ENCODE data around the gene TPCN1.

TPCN1 gene

DNA sequence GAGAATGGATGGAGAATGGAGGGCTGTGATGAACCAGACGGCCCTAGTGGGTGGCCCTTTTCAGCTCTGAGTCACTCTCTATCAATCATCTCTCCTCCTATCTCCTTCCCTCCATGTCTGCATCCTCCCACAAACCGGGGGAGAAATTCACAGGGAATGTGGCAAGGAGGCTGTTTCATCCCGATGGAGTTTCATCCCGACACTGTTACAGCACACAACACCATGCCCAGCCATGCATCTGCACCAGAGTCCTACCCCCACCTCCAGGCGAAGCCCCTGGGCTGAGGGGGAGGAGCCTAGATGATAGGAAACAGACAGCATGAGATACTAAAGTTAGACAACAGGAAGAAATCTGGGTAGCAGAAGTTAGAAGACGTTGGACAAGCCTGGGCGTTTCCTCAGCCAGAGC lies 92.9 kb downstream of the TPCN1 start:
- no peak for DNase-seq (ENCODE audit: low read depth)

DNA sequence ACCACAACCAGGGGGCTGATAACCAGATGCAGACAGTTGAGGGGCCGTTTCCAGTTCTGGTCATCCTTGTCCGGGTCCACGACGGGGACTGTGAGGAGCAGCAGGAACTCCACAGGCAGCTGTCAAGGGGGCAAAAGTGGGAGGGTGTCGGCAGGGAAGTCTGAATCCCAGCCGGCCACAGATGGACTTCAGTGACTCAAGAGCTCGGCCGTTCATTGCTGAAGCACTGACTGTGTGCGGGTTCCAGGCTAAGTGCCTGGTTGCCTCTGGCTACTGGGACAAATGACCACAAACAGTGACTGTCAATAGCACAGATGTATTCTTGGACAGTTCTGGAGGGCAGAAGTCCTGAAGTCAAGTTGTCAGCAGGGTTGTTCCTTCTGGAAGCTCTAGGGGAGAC lies 94.1 kb downstream of the TPCN1 start:
- DNase-seq (ENCODE audit: low read depth): no peak

DNA sequence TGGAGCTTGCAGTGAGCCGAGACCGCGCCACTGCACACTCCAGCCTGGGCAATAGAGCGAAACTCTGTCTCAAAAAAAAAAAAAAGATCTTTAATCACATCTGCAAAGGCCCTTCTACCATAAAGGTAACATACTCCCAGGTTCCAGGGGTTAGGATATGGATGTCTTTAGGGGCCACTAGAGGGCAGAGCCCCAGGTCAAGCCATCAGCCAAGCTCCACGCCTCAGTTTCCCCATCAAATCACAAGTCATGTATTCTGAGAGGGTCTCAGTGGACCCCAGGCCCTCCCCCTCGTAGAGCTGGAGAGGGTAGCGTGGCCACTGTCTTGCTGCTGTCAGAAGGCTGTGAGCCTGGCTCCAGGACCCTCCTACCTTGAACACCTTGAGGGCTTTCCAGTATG lies 94.9 kb downstream of the TPCN1 start:
- DNase-seq (ENCODE audit: low read depth): no peak

DNA sequence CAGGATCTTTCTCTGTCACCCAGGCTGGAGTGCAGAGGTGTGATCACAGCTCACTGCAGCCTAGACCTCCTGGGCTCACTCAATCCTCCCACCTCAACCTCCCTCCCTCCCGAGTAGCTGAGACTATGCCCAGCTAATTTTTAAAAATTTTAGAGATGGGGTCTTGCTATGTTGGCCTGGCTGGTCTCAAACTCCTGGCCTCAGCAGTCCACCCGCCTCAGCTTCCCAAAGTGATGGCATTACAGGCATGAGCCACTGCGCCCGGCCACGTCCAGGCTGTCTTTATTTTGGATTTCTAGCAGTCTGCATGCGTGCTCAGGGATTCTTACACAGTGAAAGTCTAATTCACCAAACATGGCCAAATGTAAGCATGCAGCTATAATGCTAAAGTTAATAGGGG lies 95.9 kb downstream of the TPCN1 start:
- no peak for DNase-seq (ENCODE audit: low read depth)

DNA sequence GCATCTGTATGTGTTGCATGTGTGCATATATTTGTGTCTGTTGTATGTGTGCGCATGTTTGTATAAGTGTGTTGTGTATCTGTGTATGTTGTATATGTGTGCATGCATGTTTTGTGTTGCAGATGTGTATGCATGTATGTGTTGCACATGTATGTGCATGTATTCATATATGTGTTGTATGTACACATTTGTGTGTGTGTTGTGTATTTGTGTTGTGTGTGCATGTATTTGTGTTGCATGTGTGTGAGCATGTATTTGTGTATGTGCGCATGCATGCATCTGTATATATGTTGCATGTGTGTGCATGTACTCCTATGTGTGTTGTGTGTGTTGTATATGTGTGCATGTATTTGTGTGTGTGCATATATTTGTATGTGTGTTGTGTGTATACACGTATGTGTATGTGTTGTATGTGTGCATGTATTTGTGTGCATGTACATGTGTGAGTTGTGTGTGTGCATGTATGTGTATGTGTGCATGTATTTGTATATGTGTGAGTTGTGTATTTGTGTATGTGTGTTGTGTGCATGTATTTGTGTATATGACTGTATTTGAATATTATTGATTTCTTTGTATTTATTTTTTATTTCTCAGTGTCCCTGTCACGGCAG lies 96.9 kb downstream of the TPCN1 start:
- DNase-seq (ENCODE audit: low read depth): no peak

DNA sequence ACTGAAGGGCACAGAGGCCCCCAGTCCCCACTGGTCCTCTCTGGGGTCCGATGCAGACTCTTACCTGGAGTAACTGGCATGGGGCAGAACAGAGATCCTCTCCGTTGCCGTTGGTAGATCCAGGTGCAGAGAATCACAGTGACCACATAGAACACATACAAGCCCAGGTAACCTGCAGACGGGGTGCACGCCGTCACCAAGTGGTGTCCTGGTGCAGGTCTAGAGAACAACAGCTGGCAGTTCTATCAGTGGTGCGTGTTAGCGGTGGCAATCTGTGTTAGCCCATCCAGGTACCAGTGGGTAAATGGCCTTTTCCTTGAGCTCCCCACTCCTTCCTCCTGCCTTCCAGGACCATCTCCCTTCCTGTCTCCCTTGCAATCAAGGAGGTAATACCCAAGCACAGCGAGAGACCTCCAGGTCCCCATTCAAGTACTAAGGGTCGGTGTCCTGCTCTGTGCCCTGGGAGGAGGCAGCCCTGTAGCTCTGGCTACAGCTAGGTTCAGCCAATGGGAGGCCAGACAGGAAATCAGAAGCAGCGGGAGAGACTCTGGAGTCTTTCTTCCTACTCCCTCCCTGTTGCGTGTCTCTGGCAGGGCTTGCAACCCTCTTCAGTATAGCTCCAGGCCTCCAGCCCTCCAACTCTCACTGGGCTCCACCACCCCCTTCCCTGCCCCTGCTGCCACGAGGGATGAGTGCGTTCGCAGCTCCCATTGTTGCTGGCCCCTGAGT lies 97.8 kb downstream of the TPCN1 start:
- DNase-seq (ENCODE audit: low read depth): no peak

DNA sequence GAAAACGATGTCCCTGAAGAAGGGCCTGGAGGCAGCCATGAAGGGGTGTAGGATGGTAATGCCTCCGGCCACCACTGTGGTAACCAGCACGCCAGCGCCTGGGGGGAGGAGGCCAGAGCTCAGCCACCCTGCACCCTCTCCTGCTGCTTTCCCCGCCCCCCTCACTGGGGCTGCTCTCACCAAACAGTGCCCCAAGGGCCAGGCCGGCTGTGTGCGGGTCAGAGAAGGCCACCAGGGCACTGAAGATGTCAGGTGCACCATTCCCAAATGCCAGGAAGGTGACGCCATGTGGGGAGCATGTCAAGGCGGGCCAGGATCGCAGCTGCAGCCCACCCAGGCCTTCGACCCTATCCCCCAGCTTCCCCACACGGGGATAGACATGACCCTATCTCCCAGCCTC lies 99.1 kb downstream of the TPCN1 start:
- no peak for DNase-seq (ENCODE audit: low read depth)

DNA sequence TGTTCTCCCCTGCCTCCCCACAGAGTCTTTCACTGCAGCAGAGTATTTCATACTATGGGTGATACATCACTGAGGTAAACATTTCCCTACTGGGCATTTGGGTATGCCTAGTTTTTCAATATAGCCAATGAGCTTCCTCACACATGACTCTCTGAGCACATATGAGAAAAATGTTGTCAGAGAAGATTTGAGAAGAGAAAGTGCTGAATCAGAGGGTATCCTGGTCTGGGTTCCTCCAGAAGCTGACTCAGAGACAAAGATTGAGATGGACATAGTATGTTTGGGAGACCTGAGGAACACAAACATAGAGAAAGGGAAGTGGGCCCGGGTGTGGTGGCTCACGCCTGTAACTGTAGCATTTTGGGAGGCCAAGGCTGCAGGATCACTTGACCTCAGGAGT lies 101.1 kb downstream of the TPCN1 start:
- peak; percentile 77 for DNase-seq (ENCODE audit: low read depth)

DNA sequence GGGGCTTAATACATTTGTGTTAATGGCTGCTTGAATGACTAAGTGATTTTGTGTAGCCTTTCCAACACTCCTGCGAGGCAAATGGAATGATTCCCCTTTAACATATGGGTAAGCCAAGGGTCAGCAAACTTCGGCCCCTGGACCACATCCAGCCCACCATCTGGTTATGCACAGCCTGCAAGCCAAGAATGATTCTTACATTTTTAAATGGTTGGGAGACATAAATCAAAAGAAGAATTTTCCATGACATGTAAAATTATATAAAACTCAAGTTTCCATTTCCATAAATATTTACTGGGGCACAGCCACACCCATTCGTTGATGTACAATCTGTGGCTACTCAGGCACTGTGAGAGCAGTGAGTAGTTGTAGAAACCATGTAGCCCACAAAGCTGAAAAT lies 104.7 kb downstream of the TPCN1 start:
- peak; percentile 65 for DNase-seq (ENCODE audit: low read depth)

DNA sequence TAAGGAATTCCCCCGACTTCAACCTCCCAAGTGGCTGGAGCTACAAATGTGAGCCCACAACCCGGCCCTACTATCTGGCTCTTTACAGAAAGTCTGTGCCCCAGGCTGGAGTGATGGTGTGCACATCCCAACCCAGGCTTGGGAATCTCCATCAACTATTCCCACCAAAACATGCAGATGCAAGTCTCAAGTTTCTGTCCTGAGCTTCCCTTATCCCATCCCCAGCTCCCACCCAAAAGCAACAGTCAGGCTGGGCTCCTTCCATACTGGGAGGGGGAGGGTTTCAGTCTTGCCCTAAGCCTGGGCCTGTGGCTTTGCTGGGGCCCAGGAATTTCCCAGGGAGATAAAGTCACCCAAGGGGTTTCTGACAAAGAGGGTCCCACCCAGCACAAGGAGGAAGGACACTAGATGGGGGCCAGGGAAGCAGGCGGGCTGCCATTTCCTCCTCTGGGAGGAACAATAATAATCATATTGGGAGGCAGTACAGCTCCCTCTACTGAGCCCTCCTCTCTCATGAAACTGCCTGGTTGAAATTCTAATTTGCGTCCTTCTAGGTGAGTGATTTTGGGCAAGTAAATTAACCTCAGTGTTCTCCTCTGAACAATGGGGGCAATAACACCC lies 105.6 kb downstream of the TPCN1 start:
- DNase-seq (ENCODE audit: low read depth): no peak

DNA sequence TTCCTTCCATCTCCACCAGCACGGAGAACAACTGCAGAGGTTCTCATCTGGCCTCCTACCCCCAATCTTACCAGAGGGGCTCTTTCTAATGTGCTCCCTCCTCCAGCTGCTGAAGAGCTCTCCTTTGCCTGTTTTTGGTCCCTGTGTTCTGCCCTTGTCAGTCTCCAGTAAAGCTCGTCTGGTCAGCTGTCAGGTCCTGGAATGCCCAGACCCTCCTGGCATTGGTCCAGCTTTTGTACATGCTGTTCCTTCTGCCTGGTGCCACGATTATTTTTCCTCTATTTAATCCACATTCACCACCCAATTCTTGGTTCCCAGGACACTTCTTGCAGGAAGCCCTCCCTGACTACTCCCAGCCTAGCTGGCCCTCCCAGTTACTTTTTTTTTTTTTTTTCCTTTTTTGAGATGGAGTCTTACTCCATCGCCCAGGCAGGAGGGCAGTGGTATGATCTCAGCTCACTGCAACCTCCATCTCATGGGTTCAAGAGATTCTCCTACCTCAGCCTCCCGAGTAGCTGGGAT lies 107.2 kb downstream of the TPCN1 start:
- no peak for DNase-seq (ENCODE audit: low read depth)

DNA sequence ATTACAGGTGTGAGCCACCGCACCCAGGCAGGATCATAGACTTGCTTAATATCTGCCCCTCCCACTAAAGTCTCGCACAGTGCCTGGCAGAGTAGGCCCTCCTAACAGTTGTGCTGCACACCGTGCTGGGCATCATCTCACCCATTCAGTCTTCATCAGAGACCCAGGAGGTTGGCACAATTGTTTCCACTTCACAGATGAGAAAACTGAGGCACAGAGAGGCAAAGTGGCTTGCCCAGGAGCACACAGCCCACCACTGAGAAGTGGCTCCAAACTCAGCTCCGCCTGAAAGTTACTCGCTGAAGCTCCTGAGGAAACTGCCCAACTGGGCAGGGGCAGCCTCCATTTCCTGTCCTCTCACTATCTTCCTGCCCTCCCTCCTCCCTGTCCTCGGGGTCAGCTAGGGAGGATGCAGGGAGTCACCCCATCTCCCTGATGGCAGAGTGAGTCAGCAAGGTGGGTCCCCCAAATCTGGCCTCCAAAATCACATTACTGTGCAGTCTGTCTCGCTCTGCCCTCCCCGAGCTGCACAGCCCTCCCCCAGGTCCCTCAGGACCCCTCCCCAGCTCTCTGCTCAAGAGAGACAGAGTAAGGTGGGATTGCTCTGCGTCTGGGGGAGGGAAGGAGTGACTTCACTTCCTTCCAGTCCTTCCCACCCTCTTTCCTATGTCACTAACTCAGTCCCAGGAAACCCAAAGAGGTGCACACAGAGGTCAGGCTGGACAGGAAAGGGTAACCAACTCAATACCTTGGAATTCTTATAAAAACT lies 107.9 kb downstream of the TPCN1 start:
- DNase-seq (ENCODE audit: low read depth): no peak

DNA sequence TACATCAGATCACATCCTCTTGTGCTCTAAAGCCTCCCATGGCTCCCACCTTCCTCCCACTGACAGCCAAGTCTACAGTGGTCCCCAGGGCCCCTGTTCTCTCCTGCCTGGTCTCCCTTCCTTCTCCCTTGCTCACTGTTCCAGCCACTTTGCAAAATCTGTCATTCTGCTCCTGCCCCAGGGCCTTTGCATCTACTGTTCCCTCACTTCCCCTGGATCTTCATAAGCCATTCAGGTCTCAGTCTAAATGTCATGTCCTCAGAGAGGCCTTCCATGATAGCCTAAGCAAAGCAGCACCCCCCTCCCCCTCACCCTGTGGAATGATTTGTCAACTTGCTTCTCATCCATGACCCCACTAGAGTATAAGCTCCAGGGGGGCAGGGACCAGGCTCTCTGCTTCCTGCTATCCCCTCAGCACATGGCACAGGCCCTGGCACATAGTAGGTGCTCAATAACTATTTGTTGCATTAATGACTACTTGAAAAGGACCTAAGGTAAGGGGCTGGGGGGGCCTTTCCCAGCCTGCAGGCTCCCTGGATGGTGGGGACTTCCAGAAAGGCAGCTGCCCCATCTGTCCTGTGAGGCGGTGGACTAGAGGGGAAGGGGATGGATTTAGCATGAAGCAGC lies 108.6 kb downstream of the TPCN1 start:
- no peak for DNase-seq (ENCODE audit: low read depth)

DNA sequence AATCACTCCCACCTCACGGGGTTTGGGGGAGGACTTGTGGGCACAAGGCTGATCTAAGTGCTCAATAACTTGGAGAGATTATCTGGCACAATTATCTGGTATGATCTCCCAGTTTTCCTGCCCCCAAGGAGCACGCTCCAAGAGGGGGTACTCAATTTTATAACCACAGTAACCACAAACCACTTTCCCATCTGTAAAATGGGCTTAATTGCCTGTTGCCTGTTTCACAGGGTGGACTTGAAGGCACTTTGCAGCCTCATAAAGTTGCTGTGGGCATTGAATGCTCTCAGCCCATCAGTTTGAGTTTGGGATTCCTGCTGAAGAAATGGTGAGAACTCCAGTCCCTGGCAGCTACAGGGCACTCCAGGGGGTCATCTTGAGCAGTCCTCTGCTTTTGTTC lies 109.2 kb downstream of the TPCN1 start:
- no peak for DNase-seq (ENCODE audit: low read depth)

DNA sequence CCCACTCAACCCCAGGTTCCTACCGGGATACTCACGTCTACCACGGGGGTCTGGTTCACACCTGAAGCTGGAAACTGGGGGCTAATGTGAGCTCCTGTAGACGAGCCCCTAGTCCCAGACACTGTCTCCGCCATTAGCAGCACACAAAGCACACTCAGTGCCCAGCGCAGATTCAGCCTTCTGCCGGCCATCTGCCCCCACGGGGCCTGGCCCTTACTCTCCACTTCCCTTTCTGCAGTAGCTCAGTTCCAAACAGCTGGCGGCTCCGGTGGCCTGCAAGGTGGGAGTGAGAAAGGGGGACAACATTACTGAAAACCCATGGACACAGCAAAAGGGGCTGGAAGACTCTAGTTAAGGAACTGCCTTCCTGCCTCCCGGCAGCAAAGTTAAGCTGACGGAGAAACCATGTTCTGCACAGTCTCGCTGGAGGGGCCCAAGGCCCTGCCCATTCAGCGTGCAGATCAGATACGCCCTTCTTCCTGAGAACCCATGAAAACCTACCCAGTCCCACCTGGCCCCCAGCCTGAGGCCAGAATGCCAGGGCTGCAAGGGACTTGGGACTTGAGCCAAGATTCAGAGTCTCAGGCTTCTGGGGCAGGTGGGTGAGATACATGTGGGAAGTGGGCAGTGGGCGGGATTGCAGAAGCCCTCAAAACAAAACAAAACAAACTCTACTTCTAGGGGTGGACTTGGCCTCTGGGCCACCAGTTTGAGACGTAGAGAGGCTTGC lies 111.6 kb downstream of the TPCN1 start:
- no peak for DNase-seq (ENCODE audit: low read depth)

DNA sequence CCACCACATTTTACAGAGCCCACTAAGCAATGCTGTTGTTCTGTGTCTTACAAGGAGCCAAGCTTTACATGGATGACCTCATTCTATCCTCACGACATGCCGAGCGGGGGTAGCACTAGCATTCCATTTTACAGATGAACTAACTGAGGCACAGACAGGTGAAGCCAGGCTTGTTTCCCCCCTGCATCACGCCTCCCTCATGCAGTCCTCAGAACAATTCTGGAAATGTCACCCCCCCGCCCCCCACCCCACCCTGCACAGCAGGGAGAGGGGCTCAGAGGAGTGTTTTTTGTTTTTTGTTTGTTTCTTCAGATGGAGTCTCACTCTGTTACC lies 112.1 kb downstream of the TPCN1 start:
- no peak for DNase-seq (ENCODE audit: low read depth)

DNA sequence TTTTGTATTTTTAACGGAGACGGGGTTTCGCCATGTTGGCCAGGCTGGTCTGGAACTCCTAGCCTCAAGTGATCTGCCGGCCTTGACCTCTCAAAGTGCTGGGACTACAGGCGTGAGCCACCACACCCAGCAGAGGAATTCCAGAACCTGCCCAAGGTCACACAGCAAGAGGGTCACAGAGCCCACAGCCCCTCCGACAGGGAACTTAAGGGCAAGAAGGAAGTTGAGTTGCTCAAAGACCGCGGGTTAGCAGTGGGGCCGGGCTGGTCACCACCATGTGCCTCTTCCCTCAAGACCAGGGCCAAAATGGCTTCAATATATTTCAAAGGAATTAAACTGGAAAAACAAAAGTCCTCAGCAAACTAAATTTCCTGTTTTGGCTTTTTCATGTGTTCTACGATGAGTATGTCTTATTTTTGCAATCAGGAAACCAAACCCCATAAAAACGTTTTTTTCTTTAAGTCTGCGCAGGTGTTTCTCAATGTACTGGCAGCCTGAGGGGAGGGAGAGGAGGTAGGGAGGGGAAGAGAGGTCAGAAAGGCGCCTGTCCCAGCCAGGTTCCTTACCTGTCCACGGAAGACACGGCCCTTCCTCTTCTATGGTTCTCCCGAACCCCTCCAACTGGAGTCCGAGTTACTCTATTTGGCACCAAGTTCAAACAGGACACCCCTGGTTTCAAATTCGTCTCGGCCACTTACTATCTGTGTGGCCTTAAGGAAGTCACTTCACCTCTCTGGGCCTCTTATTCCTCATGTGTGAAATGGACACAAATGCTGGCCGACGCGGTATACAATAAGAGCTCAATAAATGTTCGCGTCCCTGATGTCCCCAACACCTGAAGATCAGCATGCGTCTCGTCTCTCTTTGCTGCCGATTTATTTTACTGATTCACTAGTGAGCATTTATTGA lies 112.9 kb downstream of the TPCN1 start:
- DNase-seq (ENCODE audit: low read depth): no peak

DNA sequence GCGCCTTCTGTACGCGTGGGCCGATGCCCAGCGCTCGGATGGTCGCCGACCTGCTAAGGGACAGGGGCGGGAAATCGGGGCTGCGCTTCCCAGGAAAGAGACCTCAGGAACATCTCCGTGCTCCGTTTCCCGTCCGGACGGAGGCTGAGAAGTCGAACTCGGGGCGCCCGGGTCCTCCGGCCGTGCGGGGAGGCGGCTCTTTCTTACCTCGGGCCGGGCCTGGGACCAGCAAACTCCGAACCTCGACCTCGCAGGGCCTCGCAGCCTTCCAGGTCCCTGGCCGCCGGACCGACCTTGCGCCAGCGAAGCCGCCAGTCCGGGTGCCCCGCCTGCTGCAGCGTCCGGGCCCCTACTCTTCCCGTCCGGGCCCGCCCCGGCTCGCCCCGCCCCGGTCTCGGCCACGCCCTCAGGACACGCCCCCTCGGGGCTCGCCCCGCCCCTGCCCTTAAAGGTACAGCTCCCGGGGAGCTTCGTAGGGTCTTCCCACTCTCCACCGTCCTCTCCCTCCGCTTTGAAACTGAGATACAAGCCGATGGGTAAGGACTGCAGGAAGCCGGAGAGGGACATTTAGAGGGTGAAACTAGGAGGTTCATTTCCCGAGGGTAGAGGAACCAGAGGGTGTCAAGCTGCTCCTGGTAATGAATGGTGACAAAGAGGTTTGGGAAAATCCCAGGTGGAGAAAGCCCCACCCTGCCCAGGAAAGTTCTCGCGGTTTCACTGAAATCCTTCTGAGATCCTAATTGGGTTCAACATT lies 113.7 kb downstream of the TPCN1 start, which contains the start of gene SLC8B1:
Gene SLC8B1 (minus strand): TSS at position 324 of the 754 bp plus-strand sequence. CDS start 2,231 bp downstream, outside the sequence.
- peak; percentile 50 for DNase-seq (ENCODE audit: low read depth)

DNA sequence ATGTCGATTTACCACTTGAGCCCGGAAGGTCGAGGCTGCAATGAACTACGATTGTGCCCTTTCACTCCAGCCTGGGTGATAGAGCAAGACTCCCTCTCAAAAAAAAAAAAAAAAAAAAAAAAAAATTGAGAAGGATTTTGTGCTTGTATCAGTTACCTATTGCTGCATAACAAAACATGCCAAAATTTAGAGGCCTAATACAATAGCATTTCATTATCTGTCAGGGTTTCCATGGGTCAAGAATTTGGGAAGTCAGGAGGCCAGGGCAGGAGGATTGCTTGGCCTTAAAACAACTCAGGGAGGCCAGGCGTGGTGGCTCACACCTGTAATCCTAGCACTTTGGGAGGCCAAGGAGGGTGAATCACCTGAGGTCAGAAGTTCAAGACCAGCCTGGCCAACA lies 118.3 kb downstream of the TPCN1 start:
- no peak for DNase-seq (ENCODE audit: low read depth)

DNA sequence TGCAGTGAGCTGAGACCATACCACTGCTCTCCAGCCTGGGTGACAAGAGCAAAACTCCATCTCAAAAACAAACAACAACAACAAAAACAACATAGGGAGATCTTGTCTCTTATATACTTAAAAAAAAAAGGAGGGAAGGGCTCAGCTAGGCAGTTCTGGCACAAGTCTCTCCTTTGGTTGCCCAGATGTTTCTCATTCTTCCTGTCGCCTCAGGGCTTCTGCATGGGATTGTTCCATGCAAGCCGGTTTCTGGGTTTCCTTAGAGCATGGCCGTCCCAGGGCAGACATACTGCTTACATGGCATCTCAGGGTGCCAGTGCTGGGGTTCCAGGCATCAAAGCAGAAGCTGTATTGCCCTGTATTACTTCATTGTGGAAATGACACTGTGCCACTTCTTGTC lies 118.8 kb downstream of the TPCN1 start:
- no peak for DNase-seq (ENCODE audit: low read depth)
